Measurements from ENCODE around the gene FAM83E.

The FAM83E gene

DNA sequence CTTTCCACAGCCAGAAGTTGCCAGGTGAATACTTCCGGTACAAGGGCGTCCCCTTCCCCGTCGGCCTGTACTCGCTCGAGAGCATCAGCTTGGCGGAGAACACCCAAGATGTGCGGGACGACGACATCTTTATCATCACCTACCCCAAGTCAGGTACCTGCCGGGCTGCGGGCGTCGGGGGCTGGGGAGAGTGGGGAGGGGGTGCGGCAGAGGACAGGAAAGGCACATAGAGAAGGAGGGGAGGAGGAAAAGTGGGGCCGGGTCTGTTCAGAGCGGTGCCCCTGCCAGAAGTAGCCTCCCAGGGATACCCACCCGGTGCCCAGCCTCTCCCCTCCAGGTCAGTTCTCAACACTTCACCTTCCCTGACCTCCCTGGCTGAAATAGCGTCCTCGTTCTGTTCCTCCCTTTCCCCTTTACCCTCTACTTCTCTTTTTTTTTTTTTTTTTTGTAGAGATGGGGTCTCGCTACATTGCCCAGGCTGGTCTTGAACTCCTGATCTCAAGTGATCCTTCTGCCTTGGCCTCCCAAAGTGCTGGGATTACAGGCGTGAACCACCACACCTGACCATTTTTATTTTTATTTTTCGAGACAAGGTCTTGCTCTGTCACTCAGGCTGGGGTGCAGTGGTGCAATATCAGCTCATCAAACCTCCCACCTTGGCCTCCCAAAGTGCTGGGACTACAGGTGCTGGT lies 38.8 kb downstream of the FAM83E start:
- DNase-seq (ENCODE audit: low spot score) = no peak

DNA sequence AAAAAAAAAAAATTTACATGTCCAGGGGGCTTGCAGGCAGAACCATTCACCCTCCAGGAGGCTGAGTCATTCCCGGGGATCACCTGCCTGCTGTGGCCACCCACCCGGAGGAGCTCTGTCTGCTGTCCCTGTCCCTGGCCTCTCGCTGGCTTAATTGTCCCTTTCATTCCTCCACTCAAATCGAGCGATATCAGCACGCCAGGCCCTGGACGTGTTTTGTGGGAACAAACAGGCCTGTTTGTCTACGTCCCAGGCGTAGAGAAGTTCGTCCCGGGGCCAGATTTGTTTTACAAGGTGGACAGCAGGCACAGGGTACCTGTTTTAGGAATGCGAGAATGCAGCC lies 41.7 kb downstream of the FAM83E start:
- DNase-seq (ENCODE audit: low spot score) = no peak

DNA sequence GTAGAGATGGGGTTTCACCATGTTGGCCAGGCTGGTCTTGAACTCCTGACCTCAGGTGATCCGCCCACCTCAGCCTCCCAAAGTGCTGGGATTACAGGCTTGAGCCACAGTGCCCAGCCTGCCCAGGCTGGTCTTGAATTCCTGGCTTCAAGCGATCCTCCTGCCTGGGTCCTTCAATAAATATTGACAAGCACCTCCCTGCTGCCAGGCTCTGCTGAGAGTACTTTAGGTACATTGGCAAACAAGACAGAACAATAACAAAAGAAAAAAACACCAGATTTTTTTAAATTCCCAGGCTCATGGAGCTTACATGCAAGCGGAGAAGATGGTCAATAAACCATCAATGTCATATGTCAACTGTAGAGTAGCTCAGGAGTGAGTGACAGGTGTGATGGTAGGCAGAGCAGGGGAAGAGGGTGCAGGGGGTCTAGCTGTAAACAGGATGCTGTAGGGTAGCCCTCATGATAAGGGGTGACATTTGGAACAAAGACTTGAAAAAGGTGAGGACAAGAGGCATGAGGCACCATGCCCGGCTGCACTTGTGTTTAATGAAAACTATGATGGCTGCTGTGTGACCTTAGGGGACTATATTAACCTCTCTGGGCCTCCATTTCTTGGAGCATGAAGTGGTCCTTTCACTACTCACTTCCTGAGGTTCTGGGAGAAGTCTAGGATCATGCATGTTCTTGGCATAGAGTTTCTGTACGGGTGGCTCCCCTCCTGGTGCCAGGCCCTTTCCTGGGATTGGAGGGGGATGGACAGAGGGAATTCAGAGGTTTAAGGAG lies 43.3 kb downstream of the FAM83E start:
- DNase-seq (ENCODE audit: low spot score) = no peak

DNA sequence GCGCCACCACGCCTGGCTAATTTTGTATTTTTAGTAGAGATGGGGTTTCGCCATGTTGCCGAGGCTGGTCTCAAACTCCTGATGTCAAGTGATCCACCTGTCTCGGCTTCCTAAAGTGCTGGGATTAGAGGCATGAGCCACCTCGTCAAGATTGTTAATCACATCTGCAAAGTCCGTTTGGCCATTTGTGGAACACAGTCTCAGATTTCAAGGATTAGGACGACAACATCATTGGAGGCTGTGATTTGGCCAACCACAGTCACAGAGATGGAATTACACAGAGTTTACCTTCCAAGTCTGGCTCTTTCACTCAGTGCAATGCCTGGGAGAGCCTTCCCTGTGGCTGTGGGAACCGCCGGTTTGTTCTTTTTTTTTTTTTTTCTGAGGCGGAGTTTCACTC lies 45.1 kb downstream of the FAM83E start:
- no peak for DNase-seq (ENCODE audit: low spot score)

DNA sequence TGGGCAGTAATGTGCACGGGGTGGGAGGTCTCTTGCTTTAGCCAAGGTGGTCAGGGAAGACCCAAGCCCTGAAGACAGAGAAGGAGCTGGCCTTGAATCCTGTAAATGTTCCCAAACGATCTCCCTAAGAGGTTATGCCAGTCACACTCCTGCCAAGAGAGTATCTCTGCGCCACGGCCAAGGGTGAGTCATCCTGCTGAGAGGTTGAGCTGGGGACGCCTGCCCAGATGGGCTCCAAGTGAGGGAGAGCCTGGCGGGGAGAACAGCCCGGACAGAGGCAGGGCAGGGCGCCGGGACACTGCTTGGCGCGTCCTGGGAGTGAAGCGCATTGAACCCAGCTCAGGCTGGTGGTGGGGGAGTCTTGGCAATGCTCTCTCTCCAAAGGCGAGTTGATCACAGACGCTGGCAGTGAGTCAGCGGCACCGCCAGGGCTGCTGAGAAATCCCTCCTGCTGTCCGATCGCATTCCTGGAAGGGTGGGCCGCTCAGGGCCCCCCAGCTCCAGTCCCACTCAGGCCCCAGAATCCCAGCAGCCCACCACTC lies 46.5 kb downstream of the FAM83E start:
- DNase-seq (ENCODE audit: low spot score) = peak; percentile 90

DNA sequence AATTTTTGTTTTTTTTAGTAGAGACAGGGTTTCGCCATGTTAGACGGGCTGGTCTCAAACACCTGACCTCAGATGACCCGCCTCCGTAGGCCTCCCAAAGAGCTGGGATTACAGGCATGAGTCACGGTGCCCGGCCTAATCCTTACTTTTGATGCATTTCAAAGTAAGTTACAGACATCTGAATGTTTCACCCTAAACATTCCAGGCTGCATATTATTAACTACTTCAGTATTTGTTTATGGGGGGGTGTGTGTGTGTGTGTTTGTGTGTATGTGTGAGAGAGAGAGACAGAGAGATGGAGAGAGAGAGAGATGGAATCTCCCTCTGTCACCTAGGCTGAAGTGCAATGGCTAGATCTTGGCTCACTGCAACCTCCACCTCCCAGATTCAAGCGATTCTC lies 49.8 kb downstream of the FAM83E start:
- DNase-seq (ENCODE audit: low spot score) = peak; percentile 34
